ENCODE data around the gene CCDC102A. TPM values are rescaled to one million over a fixed set of nuclear protein-coding genes. Genes with fewer than 3 reads are reported as not detected.

Gene CCDC102A
- total RNA-seq, 1 donor from 2014 or later, result 0.82 TPM

DNA sequence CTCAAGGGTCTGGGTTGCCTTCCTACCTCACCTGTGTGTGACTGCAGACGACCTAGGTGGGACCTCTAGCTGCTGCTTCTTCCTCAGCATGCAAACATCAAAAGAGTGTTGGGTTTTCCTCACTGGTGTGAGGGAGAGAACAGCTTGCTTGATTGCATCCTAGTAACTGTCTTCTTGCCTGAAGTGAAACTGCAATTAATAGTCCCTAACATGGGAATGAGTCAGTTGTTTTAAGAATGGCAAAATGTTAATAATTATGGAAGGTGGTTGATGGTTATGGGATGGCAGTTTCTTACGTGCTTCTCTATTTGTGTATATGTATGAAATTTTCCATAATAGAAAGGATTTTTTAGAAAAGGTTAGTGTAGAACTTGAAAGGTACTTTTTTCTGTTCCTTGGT lies 68.0 kb downstream of the CCDC102A start:
- FAIRE-seq, result no peak
- no peak for DNase-seq (ENCODE audit: low spot score in 2 of 2)

DNA sequence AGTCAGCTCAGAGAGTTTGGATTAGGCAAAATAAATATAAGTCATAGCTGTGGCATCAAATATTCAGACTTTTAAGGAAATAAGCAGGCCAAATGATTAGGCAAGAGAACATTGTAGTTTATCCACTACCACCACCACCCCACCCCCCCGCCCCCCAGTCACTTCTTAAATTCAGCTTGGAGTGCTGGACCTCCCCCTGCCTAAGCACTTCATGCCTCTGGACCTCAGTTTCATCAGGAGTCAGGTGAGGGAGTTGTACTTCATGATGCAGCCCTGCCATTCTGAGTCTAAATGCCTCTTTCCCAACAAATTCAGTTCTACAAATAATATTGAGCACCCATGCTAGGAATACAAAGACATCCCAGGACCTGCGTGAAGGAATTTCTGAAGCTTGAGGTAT lies 71.8 kb downstream of the CCDC102A start:
- DNase-seq (ENCODE audit: low spot score in 2 of 2) (no peak), FAIRE-seq (no peak)

DNA sequence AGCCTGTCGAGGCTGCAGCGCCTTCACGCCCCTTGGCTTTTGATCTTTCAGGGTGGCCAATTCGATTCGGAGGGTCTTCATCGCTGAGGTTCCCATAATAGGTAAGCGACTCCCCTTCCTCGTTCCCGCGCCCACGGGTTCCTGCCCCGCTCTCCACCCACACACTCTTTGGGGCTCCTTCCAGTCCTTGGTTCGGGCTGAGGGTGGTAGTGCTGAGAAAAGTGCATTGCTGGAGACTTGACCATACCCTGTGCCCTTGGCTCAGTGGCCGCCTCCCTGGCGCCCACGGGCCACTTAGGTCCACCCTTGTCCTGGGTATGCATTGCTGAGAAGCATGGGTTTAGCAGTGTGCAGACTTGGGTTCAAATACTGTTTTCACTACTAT lies 73.4 kb downstream of the CCDC102A start:
- no peak for FAIRE-seq
- no peak for DNase-seq (ENCODE audit: low spot score in 2 of 2)

DNA sequence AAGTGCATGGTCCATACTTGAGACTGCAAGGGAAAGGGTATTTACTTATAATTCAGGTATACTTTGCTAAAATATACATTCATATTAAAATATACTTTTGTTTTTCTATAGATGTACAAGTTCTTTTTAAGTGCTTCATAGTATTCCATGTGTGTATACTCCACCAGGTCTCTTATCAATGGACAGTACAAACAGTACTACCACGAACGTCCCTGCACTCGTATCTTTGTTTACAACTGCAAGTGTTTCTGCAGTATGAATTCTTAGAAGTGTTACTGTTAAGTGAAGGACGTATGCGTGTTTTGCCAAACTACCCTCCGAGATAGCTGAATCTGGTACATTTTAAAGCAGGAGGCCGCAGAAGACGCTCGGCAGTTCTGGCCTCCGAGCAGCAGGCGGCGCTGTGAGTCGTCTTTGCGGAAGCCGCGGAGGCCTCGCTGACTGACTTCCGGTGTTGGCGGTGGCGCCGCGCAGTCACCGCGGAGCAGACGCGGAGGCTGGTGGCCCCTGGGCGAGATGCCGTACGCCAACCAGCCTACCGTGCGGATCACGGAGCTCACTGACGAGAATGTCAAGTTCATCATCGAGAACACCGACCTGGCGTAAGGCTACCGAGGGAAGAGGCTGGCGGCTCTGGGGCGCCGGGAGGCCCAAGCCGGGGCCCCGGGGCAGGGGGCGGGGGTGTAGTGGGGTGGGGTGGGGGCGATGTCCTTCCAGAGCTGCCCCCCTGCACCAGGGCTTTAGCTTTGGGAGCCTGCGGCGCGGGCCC lies 74.0 kb downstream of the CCDC102A start, which contains the start of gene POLR2C:
POLR2C (plus strand) TSS at position 471 of the 769 bp plus-strand sequence; CDS start at position 517, 46 bp downstream.
- DNase-seq (ENCODE audit: low spot score in 2 of 2) (peak; percentile 81 to 90), FAIRE-seq (no peak)

Other genes starting within 250 kb of the CCDC102A start
- gene CCL22, start 177.8 kb downstream of the CCDC102A start, total RNA-seq, result not detected
- gene CX3CL1, start 164.1 kb downstream of the CCDC102A start, total RNA-seq, result 4.9 TPM
- gene CCL17, start 131.8 kb downstream of the CCDC102A start, total RNA-seq, result not detected
- gene CIAPIN1, start 89.2 kb downstream of the CCDC102A start, total RNA-seq, result 90.9 TPM
- 26.1 TPM for gene COQ9, start 89.1 kb downstream of the CCDC102A start, total RNA-seq
- gene POLR2C, start 73.9 kb downstream of the CCDC102A start, total RNA-seq, result 70.9 TPM
- 71.7 TPM for gene DOK4, start 50.1 kb downstream of the CCDC102A start, total RNA-seq
- under 0.01 TPM for gene ADGRG5, start 6.1 kb upstream of the CCDC102A start, total RNA-seq
- gene ADGRG1, start 92.1 kb upstream of the CCDC102A start, total RNA-seq, result 19.6 TPM
- not detected for gene ADGRG3, start 131.7 kb upstream of the CCDC102A start, total RNA-seq
- gene DRC7, start 158.2 kb upstream of the CCDC102A start, total RNA-seq, result under 0.01 TPM
- 34.6 TPM for gene KATNB1, start 199.2 kb upstream of the CCDC102A start, total RNA-seq

All from frontal cortex (tissue), 4 donors.